Activated naive CD8-positive, alpha-beta T cell treated with anti-CD3 and anti-CD28 coated beads, Interleukin-2, amount 10 ng/mL, durations not matched to agents 7 days and 5 days (primary cell): Measurements from ENCODE around the gene C5. TPM values are rescaled to one million over a fixed set of nuclear protein-coding genes. Genes with fewer than 3 reads are reported as not detected.

Experiments used
- ATAC-seq: fragments of 150-1000 bp; cut with Tn5 transposase; one replicate; pipeline ENCODE4 v1.10.0; 2021; ENCODE audit warnings: low read depth, moderate library complexity
- POLR2A ChIA-PET: fragments of 350-600 bp; sonication (Branson Sonifier 250); formaldehyde crosslinking; loops from one replicate; lab custom pipeline; 2021; ENCODE audit warnings: antibody characterized with exemption; lab: Charles Lee
- DNase-seq: peaks from one replicate; pipeline ENCODE4 v3.0.0; 2021
- H3K27ac Mint-ChIP-seq: one replicate; pipeline ENCODE4 v1.8.0; 2022; ENCODE audit warnings: mild to moderate bottlenecking, mixed read lengths
- H3K27me3 Mint-ChIP-seq: one replicate; pipeline ENCODE4 v1.8.0; 2022; ENCODE audit warnings: mild to moderate bottlenecking, moderate library complexity, mixed read lengths
- H3K36me3 Mint-ChIP-seq: one replicate; pipeline ENCODE4 v1.8.0; 2021; ENCODE audit warnings: mild to moderate bottlenecking, mixed read lengths
- H3K4me1 Mint-ChIP-seq: one replicate; pipeline ENCODE4 v1.8.0; 2021; ENCODE audit warnings: mixed read lengths
- H3K4me3 Mint-ChIP-seq: one replicate; pipeline ENCODE4 v1.8.0; 2022; ENCODE audit warnings: mild to moderate bottlenecking, moderate library complexity, mixed read lengths
- H3K9me3 Mint-ChIP-seq: one replicate; pipeline ENCODE4 v1.8.0; 2021; ENCODE audit warnings: mixed read lengths
- total RNA-seq, 2 experiments: library from RNA; stranded (reverse); gene quantifications; one replicate each; pipeline ENCODE4 v1.2.3, GENCODE V29; 2021

C5 gene
- total RNA-seq, 2 experiments from 2014 or later: 2.8 to 3.5 TPM

DNA sequence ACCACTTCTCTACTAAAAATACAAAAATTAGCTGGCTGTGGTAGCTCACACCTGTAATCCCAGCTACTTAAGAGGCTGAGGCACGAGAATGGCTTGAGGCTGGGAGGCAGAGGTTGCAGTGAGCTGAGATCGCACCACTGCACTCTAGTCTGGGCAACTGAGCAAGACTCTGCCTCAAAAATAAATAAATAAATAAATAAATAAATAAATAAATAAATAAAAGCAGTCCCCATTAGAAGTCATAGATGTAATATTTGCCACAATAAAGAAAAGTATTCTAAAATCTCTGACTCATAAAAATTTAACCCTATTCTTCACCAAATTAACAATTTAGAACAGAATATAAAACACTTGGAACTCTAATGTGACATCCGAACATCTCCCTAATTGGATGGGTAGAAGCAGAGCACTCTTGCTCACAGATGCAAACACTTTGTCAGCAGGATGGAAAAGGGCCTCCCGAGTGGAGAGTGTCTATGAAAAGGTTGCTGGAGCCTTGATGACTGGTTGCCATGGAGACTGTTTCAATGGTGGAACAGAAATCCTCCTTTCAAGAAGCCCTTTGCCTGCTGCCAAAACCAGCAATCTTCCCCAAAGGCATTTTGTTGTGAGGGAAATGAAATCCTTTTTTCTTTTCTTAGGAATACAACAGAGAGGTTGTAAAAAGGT lies 84.6 kb downstream of the C5 start:
- POLR2A ChIA-PET: no interaction called here
- Mint-ChIP-seq H3K27ac (no peak overlapping the region), H3K4me1 (no peaks in the 10 kb centered on the region), H3K4me3 (no peak overlapping the region), H3K9me3 (no peaks in the 10 kb centered on the region), H3K27me3 (peaks cover 10% of the 10 kb centered on the region), H3K36me3 (no peaks in the 10 kb centered on the region)
- ATAC-seq (no peak), DNase-seq (no peak)

DNA sequence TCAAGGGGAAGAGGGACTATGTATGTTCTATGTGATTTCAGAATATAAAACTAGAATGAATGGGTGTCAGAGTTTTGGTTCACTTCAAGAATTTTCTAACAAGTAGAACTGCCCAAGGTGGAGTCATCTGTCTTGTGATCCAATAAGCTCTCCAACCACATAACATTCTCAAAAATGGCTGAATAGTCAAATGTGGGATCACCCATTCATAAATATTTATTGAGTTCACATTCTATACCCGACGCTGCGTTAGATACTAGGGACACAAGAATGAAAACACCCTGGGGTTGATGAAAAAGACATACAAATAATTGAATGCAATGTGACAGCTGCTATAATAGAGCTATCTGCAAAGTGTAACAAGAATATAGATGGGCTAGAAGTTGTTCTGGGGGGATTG lies 88.1 kb downstream of the C5 start:
- no peak for DNase-seq
- H3K27me3 Mint-ChIP-seq: peaks cover 9% of the 10 kb centered on the region
- no peak overlapping the region for H3K27ac Mint-ChIP-seq
- H3K4me1 Mint-ChIP-seq: no peaks in the 10 kb centered on the region
- no peak for ATAC-seq
- H3K9me3 Mint-ChIP-seq: no peaks in the 10 kb centered on the region
- H3K36me3 Mint-ChIP-seq: peaks cover 2% of the 10 kb centered on the region
- no peak overlapping the region for H3K4me3 Mint-ChIP-seq
- POLR2A ChIA-PET: no interaction called here

DNA sequence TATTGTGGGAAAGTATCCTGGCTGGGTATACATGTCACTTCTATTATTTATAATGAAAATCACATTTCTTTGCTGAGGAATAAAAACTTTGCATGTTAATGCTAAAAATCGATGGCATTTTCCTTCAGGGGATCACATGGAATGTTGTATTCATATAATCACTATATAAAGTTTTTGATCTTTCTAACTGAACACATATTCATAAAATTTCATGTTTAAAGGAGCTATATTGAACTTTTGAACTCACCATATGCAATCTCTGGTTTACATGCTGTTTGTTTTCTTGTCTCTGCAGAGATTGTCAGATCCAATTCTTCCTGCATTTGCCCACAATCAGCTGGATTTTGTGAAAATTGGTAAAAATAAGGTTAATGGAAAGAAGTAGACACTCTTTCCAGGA lies 90.1 kb downstream of the C5 start:
- Mint-ChIP-seq H3K27me3 (peaks cover 6% of the 10 kb centered on the region), H3K9me3 (no peaks in the 10 kb centered on the region), H3K27ac (no peak overlapping the region), H3K4me3 (no peak overlapping the region), H3K36me3 (peaks cover 2% of the 10 kb centered on the region), H3K4me1 (no peaks in the 10 kb centered on the region)
- DNase-seq: no peak
- POLR2A ChIA-PET: no interaction called here
- no peak for ATAC-seq

DNA sequence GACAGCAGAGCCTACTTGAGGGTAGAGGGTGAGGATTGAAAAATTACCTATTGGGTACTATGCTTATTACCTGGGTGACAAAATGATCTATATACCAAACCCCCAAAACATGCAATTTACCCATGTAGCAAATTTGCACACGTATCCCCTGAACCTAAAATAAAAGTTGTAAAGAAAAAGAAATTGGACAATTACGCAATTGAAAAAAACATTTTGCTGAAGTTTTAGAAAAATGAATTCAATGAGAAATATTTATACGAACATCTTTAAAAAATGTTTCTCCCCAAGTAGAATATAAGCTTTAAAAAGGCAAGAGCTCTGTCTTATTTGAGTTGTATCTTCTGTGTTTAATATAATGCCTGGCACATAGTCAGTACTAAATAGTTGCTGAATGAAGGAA lies 93.2 kb downstream of the C5 start:
- ATAC-seq (no peak), DNase-seq (no peak)
- no peak overlapping the region for H3K27ac Mint-ChIP-seq
- no peaks in the 10 kb centered on the region for H3K4me1 Mint-ChIP-seq
- POLR2A ChIA-PET: no interaction called here
- peaks cover 2% of the 10 kb centered on the region for H3K36me3 Mint-ChIP-seq
- H3K27me3 Mint-ChIP-seq: peaks cover 2% of the 10 kb centered on the region
- H3K4me3 Mint-ChIP-seq: no peak overlapping the region
- no peaks in the 10 kb centered on the region for H3K9me3 Mint-ChIP-seq

DNA sequence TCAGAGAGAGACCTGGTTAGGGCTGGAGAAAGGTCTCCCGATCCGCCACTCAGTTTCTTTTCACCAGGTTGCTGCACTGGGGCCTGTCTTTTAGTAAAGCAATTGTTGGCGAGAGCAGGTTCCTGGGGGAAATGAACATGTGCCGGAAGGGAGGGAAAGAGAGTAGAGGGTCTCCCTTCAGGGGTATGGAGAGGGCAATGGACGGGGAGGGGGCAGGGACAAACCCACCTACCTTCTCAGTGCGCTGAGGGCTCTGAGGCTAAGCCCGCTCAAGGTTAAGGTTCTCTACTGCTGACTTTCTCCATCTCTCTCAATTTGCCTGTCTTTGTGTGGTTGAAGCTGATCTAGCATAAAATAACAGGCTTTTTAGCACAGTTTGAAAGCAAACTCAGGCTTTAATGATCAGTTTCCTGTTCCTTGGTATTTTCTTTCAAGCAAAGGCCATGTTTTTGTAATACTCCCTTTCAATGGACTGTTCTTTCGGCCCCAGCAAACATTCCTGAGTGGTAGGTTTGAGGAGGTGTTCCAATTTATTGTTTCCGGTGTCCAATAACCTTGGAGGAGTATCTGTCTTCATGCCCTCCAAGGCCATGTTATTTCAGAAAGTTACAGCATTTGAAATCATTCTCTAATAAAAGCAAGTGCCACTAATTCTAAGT lies 98.0 kb downstream of the C5 start:
- no peak overlapping the region for H3K4me3 Mint-ChIP-seq
- H3K9me3 Mint-ChIP-seq: no peaks in the 10 kb centered on the region
- H3K27me3 Mint-ChIP-seq: no peaks in the 10 kb centered on the region
- ATAC-seq (no peak), DNase-seq (no peak)
- no peaks in the 10 kb centered on the region for H3K4me1 Mint-ChIP-seq
- no peak overlapping the region for H3K27ac Mint-ChIP-seq
- POLR2A ChIA-PET: no interaction called here
- no peaks in the 10 kb centered on the region for H3K36me3 Mint-ChIP-seq

DNA sequence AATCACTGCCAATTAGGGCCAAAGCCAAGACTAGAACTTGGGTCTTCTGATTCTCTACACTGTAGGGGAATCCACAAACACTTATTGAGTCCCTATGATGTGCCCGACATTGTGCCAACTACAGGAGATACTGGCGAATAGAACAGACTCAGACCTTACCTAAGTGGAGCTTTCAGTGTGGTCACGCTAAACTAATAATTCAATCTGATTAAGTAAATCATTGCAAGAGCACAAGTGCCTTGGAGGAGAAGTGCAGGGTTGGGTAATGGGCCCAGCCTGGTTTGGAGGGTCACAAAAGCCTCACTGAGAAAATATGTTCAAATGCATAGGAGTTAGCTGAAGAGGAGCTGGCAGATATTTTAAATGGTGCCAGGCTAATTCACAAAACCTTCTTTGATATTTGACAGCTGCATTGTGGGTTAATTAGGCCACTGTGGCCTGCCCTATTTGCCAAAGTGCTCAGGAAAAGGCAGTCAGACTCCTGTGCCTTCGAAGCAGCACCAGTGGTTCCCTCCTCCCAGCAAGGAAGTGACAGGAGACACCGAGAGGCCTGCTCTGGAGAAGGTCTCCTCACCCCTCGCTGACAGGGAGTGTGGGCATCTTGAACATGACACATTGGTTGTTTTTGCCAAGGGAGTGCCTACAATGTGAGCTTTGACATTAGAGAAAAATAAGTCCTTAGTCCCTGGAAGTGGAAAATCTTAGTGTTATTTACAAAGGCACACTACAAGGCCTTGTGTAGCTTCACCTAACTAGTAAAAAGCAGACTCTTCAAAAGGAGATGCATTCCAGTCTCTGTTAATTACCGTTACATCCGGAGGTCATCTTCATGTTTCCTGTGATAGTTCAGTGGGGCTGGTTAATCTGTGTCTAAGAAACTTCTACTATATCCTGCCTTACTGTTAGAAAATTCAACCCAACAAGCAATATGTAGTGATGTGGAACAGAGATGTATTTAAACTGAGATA lies 99.4 kb downstream of the C5 start:
- no peaks in the 10 kb centered on the region for H3K36me3 Mint-ChIP-seq
- POLR2A ChIA-PET: no interaction called here
- ATAC-seq (no peak), DNase-seq (no peak)
- H3K4me3 Mint-ChIP-seq: no peak overlapping the region
- peaks cover 1% of the 10 kb centered on the region for H3K4me1 Mint-ChIP-seq
- H3K27me3 Mint-ChIP-seq: no peaks in the 10 kb centered on the region
- H3K9me3 Mint-ChIP-seq: no peaks in the 10 kb centered on the region
- H3K27ac Mint-ChIP-seq: no peak overlapping the region

DNA sequence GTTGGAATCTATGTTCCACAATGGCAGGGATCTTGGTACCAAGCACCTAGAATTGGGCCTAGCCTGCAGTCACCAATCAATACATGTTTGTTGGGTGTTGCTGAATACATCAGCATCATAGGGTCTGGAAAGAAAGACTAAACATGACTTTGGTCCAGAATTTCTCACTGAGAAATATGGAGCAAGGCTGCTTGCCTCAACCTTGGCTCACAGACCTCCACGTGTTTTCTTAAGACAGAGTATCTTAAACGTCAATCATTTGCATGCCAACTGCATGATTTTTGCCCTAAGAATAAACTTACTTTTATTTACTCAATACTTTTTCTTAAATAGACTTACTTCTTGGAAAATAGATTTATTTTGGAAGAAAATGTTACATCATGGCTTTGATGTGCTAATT lies 100.8 kb downstream of the C5 start:
- Mint-ChIP-seq H3K4me3 (no peak overlapping the region), H3K27ac (no peak overlapping the region), H3K36me3 (no peaks in the 10 kb centered on the region), H3K27me3 (no peaks in the 10 kb centered on the region), H3K9me3 (no peaks in the 10 kb centered on the region), H3K4me1 (peaks cover 3% of the 10 kb centered on the region)
- ATAC-seq (no peak), DNase-seq (no peak)
- POLR2A ChIA-PET: no interaction called here

DNA sequence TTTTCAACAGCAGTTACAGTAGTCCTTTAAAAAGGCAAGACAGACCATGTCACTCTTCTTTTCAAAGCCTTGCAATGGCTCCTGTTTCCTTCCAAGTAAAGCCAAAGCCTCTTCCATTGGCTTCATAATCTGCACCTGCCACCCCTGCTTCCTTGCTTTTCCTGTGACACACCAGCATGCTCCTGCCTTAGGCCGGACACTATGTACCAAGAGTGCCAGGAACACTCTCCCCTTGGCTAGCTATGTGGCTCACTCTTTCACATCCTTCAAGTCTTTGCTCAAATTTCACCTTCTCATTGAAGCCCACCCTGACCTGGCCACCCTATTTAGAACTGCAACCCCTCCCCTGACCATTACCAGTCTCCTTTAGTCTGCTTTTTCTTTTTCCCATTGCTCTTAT lies 101.3 kb downstream of the C5 start:
- H3K4me1 Mint-ChIP-seq: peaks cover 3% of the 10 kb centered on the region
- DNase-seq (no peak), ATAC-seq (no peak)
- POLR2A ChIA-PET: no interaction called here
- H3K4me3 Mint-ChIP-seq: no peak overlapping the region
- no peaks in the 10 kb centered on the region for H3K9me3 Mint-ChIP-seq
- no peaks in the 10 kb centered on the region for H3K27me3 Mint-ChIP-seq
- H3K36me3 Mint-ChIP-seq: no peaks in the 10 kb centered on the region
- no peak overlapping the region for H3K27ac Mint-ChIP-seq

DNA sequence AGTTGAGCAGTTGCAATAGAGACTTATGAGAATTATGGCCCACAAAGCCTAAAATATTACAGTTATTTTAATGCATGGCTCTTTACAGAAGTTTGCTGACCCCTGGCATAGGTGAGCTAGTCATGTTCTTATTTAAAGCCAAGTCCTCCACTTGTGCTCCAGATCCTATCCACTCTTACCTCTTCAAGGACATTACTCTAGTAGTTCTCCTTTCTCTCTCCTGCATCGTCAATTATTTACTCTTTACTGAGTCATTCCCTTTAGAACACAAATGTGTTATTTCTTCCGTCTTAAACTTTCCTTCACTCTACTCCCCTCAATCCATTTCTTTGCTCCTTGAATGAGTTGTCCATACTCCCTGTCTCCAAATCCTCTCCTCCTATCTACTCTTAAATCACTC lies 102.9 kb downstream of the C5 start:
- H3K9me3 Mint-ChIP-seq: no peaks in the 10 kb centered on the region
- no peaks in the 10 kb centered on the region for H3K36me3 Mint-ChIP-seq
- POLR2A ChIA-PET: no interaction called here
- H3K27ac Mint-ChIP-seq: no peak overlapping the region
- no peak for ATAC-seq
- H3K4me1 Mint-ChIP-seq: peaks cover 3% of the 10 kb centered on the region
- H3K27me3 Mint-ChIP-seq: no peaks in the 10 kb centered on the region
- H3K4me3 Mint-ChIP-seq: no peak overlapping the region
- DNase-seq: no peak

DNA sequence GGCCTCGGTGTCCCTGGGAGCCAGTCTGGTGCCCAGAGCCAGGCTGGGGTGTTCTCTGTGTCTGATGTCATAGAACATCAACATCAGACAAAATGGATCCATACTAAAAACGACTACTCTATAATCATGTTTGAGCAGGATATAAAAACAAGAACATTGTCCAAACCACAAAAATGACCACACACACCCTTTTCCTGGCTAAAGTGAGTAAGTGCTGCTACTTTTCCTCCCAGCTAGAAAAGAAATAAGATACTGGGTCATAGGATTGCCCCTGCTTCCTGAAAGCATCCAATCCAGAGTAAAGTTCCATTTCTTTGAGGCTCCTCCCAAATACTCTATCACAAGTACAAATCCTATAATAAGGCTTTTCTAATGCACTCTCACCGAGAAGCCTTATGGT lies 103.8 kb downstream of the C5 start:
- Mint-ChIP-seq H3K4me1 (peaks cover 3% of the 10 kb centered on the region), H3K27ac (no peak overlapping the region), H3K9me3 (no peaks in the 10 kb centered on the region), H3K36me3 (no peaks in the 10 kb centered on the region), H3K4me3 (no peak overlapping the region), H3K27me3 (no peaks in the 10 kb centered on the region)
- POLR2A ChIA-PET: no interaction called here
- DNase-seq (no peak), ATAC-seq (no peak)

DNA sequence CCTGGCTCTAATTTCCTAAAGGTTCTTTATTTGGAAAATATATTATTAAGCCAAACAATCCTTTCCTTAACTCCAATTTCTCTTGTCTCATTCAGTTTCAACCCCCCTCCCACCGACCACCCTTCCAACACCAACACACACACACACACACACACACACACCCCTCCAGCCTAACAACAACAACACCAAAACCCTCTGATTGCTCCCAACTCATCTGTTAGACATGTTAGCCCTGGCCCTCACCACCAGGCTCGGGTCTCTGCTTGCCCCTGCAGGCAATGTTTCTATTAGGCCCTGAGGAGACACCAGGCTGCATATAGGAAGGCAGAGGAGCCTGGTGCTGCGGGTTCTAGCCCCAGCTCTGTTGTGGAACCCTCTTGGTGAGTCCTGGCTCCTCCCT lies 105.1 kb downstream of the C5 start:
- H3K27me3 Mint-ChIP-seq: no peaks in the 10 kb centered on the region
- H3K4me1 Mint-ChIP-seq: peaks cover 4% of the 10 kb centered on the region
- POLR2A ChIA-PET: interaction anchor here (0.6 kb wide), 1 partner anchor 189 kb away, joined by 5 read pairs; no protein-coding TSS in a partner anchor
- ATAC-seq (no peak), DNase-seq (no peak)
- no peak overlapping the region for H3K4me3 Mint-ChIP-seq
- peak overlapping the region; percentile 2 for H3K27ac Mint-ChIP-seq
- no peaks in the 10 kb centered on the region for H3K36me3 Mint-ChIP-seq
- no peaks in the 10 kb centered on the region for H3K9me3 Mint-ChIP-seq

DNA sequence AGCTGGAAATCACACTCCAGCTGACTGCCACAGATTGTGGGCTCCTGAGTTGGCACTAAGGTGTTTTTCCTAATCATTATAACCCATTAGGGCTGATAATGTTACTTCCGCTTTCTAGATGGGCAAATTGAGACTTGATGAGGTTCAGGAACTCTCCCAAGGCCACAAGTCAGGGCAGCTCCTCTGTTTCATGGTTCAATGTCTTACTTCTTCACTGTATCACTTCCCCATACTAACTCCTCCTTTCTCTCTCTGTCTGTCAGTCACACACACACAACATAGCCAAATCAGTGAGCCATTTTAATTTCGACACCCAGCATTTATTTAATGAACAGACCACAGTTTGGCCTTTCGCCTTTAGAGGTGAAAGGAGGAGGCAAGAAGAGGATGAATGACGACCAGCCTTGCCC lies 105.6 kb downstream of the C5 start:
- H3K27me3 Mint-ChIP-seq: no peaks in the 10 kb centered on the region
- no peak overlapping the region for H3K27ac Mint-ChIP-seq
- H3K4me1 Mint-ChIP-seq: peaks cover 5% of the 10 kb centered on the region
- no peak overlapping the region for H3K4me3 Mint-ChIP-seq
- H3K9me3 Mint-ChIP-seq: no peaks in the 10 kb centered on the region
- DNase-seq: no peak
- no peak for ATAC-seq
- POLR2A ChIA-PET: no interaction called here
- H3K36me3 Mint-ChIP-seq: no peaks in the 10 kb centered on the region

DNA sequence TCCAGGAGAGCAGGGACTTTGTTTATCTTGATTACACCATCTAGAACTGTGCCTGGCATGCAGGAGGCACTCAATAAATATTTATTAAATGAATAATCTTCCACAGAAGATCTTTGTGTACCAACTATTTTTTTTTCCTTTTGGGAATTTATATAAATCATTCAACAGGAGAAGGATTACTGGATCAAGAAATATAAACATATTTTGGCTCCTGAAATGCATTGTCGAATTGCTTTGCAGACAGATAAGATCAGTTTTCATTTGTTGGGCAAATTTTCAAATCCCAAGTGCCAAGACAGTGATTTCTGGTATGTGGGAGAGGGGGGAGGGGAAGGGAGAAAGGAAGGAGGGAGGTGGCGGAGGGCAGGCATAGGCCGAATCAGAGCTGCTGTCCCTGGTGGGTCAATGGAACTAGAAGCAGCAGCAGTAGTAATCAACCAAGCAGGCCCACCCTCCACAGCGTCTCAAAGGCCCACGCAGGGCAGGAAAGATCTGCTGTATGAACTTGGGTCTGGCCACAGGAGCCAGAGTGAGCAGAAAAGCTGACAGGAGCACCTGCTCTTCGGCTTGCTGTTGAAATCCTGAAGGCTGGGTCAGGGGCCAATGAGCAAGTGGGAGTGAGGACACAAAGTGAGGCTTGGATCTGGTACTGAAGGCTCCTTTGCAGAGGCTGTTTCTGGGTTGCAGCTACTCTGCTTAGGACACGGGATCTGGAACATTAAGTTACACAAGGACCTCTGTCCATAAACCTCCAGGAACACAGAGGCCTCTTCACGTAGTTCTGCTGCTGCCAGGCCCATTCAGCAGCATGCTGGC lies 107.7 kb downstream of the C5 start:
- Mint-ChIP-seq H3K4me1 (peaks cover 5% of the 10 kb centered on the region), H3K36me3 (no peaks in the 10 kb centered on the region), H3K27ac (no peak overlapping the region), H3K9me3 (no peaks in the 10 kb centered on the region), H3K4me3 (no peak overlapping the region), H3K27me3 (no peaks in the 10 kb centered on the region)
- no peak for ATAC-seq
- no peak for DNase-seq
- POLR2A ChIA-PET: no interaction called here
